OCI-LY3 (cell line): ENCODE results near the gene SPOCK1.

Experiments used
- EZH2phosphoT487 ChIP-seq: fragments of 200-600 bp; shearing (Covaris generic); IDR thresholded peaks from 2 replicates; pipeline ENCODE4 v1.6.1; 2018; ENCODE audit warnings: antibody characterized with exemption, mixed run types, low read depth
- TF ChIP-seq, protein P1 (sequence below): fragments of 200-600, 300-600 bp; sonication (generic); IDR thresholded peaks from 2 replicates; pipeline ENCODE4 v1.5.1; 2014; ENCODE audit warnings: antibody characterized with exemption, low read length, low read depth

- TF ChIP-seq, protein P1, sequence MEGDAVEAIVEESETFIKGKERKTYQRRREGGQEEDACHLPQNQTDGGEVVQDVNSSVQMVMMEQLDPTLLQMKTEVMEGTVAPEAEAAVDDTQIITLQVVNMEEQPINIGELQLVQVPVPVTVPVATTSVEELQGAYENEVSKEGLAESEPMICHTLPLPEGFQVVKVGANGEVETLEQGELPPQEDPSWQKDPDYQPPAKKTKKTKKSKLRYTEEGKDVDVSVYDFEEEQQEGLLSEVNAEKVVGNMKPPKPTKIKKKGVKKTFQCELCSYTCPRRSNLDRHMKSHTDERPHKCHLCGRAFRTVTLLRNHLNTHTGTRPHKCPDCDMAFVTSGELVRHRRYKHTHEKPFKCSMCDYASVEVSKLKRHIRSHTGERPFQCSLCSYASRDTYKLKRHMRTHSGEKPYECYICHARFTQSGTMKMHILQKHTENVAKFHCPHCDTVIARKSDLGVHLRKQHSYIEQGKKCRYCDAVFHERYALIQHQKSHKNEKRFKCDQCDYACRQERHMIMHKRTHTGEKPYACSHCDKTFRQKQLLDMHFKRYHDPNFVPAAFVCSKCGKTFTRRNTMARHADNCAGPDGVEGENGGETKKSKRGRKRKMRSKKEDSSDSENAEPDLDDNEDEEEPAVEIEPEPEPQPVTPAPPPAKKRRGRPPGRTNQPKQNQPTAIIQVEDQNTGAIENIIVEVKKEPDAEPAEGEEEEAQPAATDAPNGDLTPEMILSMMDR: no peak
- no peak for TF ChIP-seq EZH2phosphoT487
Observed at GRCh38 chr5:137022043-137022442, 477.1 kb downstream of the SPOCK1 start.
